ENCODE data around the gene DNAJC17. TPM values are rescaled to one million over a fixed set of nuclear protein-coding genes. Genes with fewer than 3 reads are reported as not detected.

DNAJC17 gene
- polyA plus RNA-seq, 1 donor from 2014 or later, result 79.6 TPM

DNA sequence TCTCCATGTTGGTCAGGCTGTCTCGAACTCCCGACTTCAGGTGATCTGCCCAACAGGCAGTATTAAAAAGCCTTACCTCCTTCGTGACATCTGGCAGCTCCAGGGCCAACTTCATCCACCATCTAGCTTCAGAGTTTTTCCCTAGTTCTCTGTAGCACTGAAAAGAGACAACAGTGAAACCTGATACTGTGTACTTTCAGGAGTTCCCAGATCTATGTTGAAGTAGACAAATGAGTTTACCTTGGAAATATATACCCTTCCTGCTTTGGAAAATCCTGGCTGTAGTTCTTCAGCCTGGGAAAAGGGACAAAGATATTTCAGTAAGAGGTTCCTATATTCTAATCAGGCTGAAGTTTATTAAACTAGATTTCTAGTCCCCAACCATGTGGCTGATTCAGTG is 70.2 kb downstream of the DNAJC17 start:
- H3K9me3 ChIP-seq (ENCODE audit: low read length), result no peaks in the 10 kb centered on the region
- H3K27ac ChIP-seq (ENCODE audit: low read length), result no peak overlapping the region
- H3K27me3 ChIP-seq (ENCODE audit: insufficient read depth, low read depth, low read length), result no peaks in the 10 kb centered on the region
- no peaks in the 10 kb centered on the region for H3K36me3 ChIP-seq (ENCODE audit: insufficient read depth, low read length)
- no peaks in the 10 kb centered on the region for H3K9me2 ChIP-seq (ENCODE audit: insufficient read depth, low read length)
- no peak overlapping the region for H3K4me2 ChIP-seq (ENCODE audit: low read length)
- H3K79me2 ChIP-seq (replicated peaks; ENCODE audit: insufficient read depth, low read length), result no peaks in the 10 kb centered on the region
- no peak overlapping the region for H2AFZ ChIP-seq (ENCODE audit: low read depth, low read length)
- no peaks in the 10 kb centered on the region for H3F3A ChIP-seq (ENCODE audit: insufficient read depth, low read length, poor library complexity, severe bottlenecking)
- H3K4me3 ChIP-seq (ENCODE audit: low read length), result no peak overlapping the region
- no peak for TF ChIP-seq EP300 (conservative IDR thresholded peaks at IDR 0.05; ENCODE audit: poor library complexity, severe bottlenecking)
- TF ChIP-seq RAD21 (conservative IDR thresholded peaks at IDR 0.05), result no peak
- no peak for TF ChIP-seq EZH2 (IDR thresholded peaks at IDR 0.05; ENCODE audit: borderline replicate concordance, insufficient read depth, low read length, poor library complexity, severe bottlenecking)
- TF ChIP-seq, protein P1, sequence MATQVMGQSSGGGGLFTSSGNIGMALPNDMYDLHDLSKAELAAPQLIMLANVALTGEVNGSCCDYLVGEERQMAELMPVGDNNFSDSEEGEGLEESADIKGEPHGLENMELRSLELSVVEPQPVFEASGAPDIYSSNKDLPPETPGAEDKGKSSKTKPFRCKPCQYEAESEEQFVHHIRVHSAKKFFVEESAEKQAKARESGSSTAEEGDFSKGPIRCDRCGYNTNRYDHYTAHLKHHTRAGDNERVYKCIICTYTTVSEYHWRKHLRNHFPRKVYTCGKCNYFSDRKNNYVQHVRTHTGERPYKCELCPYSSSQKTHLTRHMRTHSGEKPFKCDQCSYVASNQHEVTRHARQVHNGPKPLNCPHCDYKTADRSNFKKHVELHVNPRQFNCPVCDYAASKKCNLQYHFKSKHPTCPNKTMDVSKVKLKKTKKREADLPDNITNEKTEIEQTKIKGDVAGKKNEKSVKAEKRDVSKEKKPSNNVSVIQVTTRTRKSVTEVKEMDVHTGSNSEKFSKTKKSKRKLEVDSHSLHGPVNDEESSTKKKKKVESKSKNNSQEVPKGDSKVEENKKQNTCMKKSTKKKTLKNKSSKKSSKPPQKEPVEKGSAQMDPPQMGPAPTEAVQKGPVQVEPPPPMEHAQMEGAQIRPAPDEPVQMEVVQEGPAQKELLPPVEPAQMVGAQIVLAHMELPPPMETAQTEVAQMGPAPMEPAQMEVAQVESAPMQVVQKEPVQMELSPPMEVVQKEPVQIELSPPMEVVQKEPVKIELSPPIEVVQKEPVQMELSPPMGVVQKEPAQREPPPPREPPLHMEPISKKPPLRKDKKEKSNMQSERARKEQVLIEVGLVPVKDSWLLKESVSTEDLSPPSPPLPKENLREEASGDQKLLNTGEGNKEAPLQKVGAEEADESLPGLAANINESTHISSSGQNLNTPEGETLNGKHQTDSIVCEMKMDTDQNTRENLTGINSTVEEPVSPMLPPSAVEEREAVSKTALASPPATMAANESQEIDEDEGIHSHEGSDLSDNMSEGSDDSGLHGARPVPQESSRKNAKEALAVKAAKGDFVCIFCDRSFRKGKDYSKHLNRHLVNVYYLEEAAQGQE (IDR thresholded peaks at IDR 0.05; ENCODE audit: borderline replicate concordance), result no peak
- TF ChIP-seq SMC3 (conservative IDR thresholded peaks at IDR 0.05; ENCODE audit: poor library complexity), result no peak
- TF ChIP-seq, protein P2, sequence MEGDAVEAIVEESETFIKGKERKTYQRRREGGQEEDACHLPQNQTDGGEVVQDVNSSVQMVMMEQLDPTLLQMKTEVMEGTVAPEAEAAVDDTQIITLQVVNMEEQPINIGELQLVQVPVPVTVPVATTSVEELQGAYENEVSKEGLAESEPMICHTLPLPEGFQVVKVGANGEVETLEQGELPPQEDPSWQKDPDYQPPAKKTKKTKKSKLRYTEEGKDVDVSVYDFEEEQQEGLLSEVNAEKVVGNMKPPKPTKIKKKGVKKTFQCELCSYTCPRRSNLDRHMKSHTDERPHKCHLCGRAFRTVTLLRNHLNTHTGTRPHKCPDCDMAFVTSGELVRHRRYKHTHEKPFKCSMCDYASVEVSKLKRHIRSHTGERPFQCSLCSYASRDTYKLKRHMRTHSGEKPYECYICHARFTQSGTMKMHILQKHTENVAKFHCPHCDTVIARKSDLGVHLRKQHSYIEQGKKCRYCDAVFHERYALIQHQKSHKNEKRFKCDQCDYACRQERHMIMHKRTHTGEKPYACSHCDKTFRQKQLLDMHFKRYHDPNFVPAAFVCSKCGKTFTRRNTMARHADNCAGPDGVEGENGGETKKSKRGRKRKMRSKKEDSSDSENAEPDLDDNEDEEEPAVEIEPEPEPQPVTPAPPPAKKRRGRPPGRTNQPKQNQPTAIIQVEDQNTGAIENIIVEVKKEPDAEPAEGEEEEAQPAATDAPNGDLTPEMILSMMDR (IDR thresholded peaks at IDR 0.05; ENCODE audit: poor library complexity, severe bottlenecking), result no peak
- TF ChIP-seq POLR2AphosphoS5 (IDR thresholded peaks at IDR 0.05), result no peak
- H4K20me1 ChIP-seq (ENCODE audit: insufficient read depth), result no peaks in the 10 kb centered on the region
- no peak overlapping the region for H3K9ac ChIP-seq (ENCODE audit: low read length)

DNA sequence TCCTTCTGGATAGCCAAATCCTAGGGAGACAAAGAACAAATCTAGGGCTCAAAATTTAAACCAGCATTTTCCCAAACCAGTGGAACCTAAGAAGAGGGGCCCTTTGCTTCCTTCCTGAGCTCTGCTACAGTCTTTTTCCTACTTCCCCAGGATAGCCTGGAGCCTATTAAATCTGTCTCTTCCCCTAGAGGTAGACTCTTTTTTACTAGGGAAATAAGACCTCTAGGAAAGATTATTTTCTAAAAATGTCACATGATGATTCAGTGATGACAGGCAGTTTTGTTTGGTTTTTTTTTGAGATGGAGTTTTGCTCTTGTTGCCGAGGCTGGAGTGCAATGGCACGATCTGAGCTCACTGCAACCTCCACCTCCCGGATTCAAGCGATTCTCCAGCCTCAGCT is 70.7 kb downstream of the DNAJC17 start:
- Histone ChIP-seq H2AFZ (ENCODE audit: low read depth, low read length) (no peak overlapping the region), H3K9ac (ENCODE audit: low read length) (no peak overlapping the region), H3K9me3 (ENCODE audit: low read length) (no peaks in the 10 kb centered on the region), H3K4me2 (ENCODE audit: low read length) (no peak overlapping the region), H3K79me2 (replicated peaks; ENCODE audit: insufficient read depth, low read length) (no peaks in the 10 kb centered on the region), H3K9me2 (ENCODE audit: insufficient read depth, low read length) (no peaks in the 10 kb centered on the region), H3K27ac (ENCODE audit: low read length) (no peak overlapping the region), H4K20me1 (ENCODE audit: insufficient read depth) (no peaks in the 10 kb centered on the region), H3K4me3 (ENCODE audit: low read length) (no peak overlapping the region), H3K27me3 (ENCODE audit: insufficient read depth, low read depth, low read length) (no peaks in the 10 kb centered on the region), H3F3A (ENCODE audit: insufficient read depth, low read length, poor library complexity, severe bottlenecking) (no peaks in the 10 kb centered on the region), H3K36me3 (ENCODE audit: insufficient read depth, low read length) (no peaks in the 10 kb centered on the region)
- TF ChIP-seq TAF1 (IDR thresholded peaks at IDR 0.05; ENCODE audit: low read depth), result no peak
- no peak for TF ChIP-seq SMC3 (conservative IDR thresholded peaks at IDR 0.05; ENCODE audit: poor library complexity)
- TF ChIP-seq EZH2 (IDR thresholded peaks at IDR 0.05; ENCODE audit: borderline replicate concordance, insufficient read depth, low read length, poor library complexity, severe bottlenecking), result no peak
- TF ChIP-seq, protein P1 (IDR thresholded peaks at IDR 0.05; ENCODE audit: borderline replicate concordance), result no peak
- TF ChIP-seq, protein P2 (IDR thresholded peaks at IDR 0.05; ENCODE audit: poor library complexity, severe bottlenecking), result no peak
- no peak for TF ChIP-seq POLR2AphosphoS5 (IDR thresholded peaks at IDR 0.05)
- no peak for TF ChIP-seq EP300 (conservative IDR thresholded peaks at IDR 0.05; ENCODE audit: poor library complexity, severe bottlenecking)
- no peak for TF ChIP-seq MXI1 (conservative IDR thresholded peaks at IDR 0.05; ENCODE audit: poor library complexity, severe bottlenecking)
- TF ChIP-seq RAD21 (conservative IDR thresholded peaks at IDR 0.05), result no peak

Data from neural cell (in vitro differentiated cells).